NT2/D1 (cell line): Measurements from ENCODE around the gene SP140L.
"Not testable (repeated sequence)": the region's sequence is repeated elsewhere in the genome, so short reads cannot be mapped to it uniquely, and the experiment has no call there.

Experiments used
- SUZ12 ChIP-seq: IDR thresholded peaks from 2 replicates; pipeline ENCODE4 v1.6.1; 2011; ENCODE audit not compliant: insufficient read length, insufficient read depth; ENCODE audit errors: extremely low read depth
- YY1 ChIP-seq: IDR thresholded peaks from 2 replicates; pipeline ENCODE4 v1.6.1; 2011; ENCODE audit not compliant: insufficient read length, insufficient read depth
- ZNF274 ChIP-seq: IDR thresholded peaks from 2 replicates; pipeline ENCODE4 v1.6.1; 2011; ENCODE audit warnings: mild to moderate bottlenecking, low read depth, low read length

GRCh38 chr2:230398698-230399097 lies 71.7 kb downstream of the SP140L start:
- not testable (repeated sequence) for TF ChIP-seq YY1, ZNF274, SUZ12
